Esophagus squamous epithelium (tissue), 5 donors: ENCODE measurements around the gene CGRRF1. TPM values are rescaled to one million over a fixed set of nuclear protein-coding genes. Genes with fewer than 3 reads are reported as not detected.

ENCODE experiments used
- DNase-seq: peaks from one replicate; lab custom pipeline; 2025; lab: John Stamatoyannopoulos, UW
- H3K27ac ChIP-seq, 4 donors: fragments of 200-600 bp; sonication (generic); one replicate each; pipeline ENCODE4 v1.5.1; 2016 to 2019; ENCODE audit warnings: mild to moderate bottlenecking in 1 of 4
- H3K27me3 ChIP-seq, 4 donors: fragments of 200-600 bp; sonication (generic); 1 replicate in 3 of 4; 2 replicates in 1 of 4; pipeline versions ENCODE4 v1.5.1 to v1.6.0; 2017 to 2021; ENCODE audit warnings: antibody characterized with exemption in 1 of 4
- H3K36me3 ChIP-seq, 3 donors: fragments of 200-600 bp; sonication (generic); one replicate each; pipeline ENCODE4 v1.5.1; 2016 to 2019
- H3K4me1 ChIP-seq, 3 donors: fragments of 200-600 bp; sonication (generic); one replicate each; pipeline ENCODE4 v1.5.1; 2017 to 2019
- H3K4me3 ChIP-seq, 4 donors: fragments of 200-600 bp; sonication (generic); 1 replicate in 3 of 4; 2 replicates in 1 of 4; pipeline ENCODE4 v1.5.1; 2016 to 2019; ENCODE audit warnings: mild to moderate bottlenecking in 2 of 4, moderate library complexity in 1 of 4
- H3K9me3 ChIP-seq, 3 donors: fragments of 200-600 bp; sonication (generic); one replicate each; pipeline ENCODE4 v1.5.1; 2016 to 2019
- POLR2A ChIP-seq, 4 donors: fragments of 450-650 bp; IDR thresholded peaks; one replicate each; pipeline ENCODE4 v1.6.1; 2017; ENCODE audit warnings: antibody characterized with exemption in 4 of 4, mild to moderate bottlenecking in 4 of 4, moderate library complexity in 3 of 4
- WGBS, 2 donors: methylation state at CpG; one replicate each; pipeline ENCODE4 v1.1.5; 2018; 5-methylcytosine and 5-hydroxymethylcytosine counted together
- intact Hi-C: fragments of 100-400 bp; cut with DNase I; formaldehyde crosslinking; loops from one replicate; pipeline ENCODE4 v1.15.0; 2022
- total RNA-seq, 4 donors: library from RNA; depleted of rRNA; stranded (reverse); fragments of >200 nt; gene quantifications; one replicate each; pipeline ENCODE4 v1.1.0, GENCODE V29; 2016
- TF ChIP-seq, protein P1 (sequence below), 6 experiments: fragments of 450-650 bp in 4 of 6; fragments of 200-600 bp in 2 of 6; sonication (generic) in 2 of 6; IDR thresholded peaks; one replicate each; pipeline ENCODE4 v1.5.1; 2016 to 2019; ENCODE audit warnings: antibody characterized with exemption in 6 of 6, mild to moderate bottlenecking in 4 of 6, moderate library complexity in 4 of 6
- donor health status: DM: yes; HTN: yes; CAD: no.

The CGRRF1 gene
- total RNA-seq, 4 donors from 2014 or later, result 2.5 to 13.9 (median 10.3) TPM

DNA sequence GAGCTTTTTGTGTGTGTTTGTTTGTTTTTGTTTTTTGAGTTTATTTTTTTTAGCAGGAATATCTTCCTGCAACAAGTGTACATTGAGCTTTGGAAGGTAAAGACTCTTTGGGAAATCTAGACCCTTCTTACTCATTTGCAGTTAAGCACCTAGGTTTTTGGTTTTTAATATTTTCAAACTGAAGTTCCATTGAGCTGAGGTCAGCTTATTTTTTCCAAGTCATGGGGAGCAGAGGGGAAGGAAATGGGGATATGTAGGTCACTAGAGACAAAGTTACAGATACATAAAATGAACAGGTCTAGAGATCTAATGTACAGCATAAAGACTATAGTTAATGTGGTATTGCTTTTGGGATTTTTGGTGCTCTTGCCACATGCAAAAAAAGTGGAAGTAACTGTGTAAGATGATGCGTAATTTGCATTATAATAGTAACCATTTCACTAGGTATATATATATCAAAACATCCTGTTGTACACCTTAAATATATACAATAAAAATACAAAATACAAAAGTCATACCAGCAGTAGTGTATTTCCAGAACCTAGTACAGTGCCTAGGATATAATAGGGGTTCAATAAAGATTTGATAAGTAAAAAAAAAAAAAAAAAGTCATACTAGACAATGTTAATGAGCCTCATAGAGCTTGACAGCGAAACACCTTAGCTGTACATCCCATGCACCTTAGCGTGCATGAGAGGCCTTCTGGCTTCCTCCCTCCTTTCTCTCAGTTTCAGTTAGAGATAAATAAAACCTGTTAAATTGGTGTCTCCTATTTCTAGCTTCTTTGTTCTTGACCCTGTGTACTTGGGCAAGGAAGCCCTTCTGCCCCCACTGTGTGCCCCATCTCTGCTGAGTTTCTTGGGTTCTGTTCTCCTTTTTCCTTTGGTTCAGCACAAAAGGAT lies 22.7 kb downstream of the CGRRF1 start:
- Histone ChIP-seq H3K4me3 (no peak overlapping the region), H3K4me1 (no peaks in the 10 kb centered on the region), H3K36me3 (peaks cover 0 to 25% (median 0%) of the 10 kb centered on the region in 3 donors), H3K27me3 (no peaks in the 10 kb centered on the region), H3K27ac (no peak overlapping the region), H3K9me3 (no peaks in the 10 kb centered on the region)
- no peak for TF ChIP-seq POLR2A (IDR thresholded peaks at IDR 0.05)
- TF ChIP-seq, protein P1, sequence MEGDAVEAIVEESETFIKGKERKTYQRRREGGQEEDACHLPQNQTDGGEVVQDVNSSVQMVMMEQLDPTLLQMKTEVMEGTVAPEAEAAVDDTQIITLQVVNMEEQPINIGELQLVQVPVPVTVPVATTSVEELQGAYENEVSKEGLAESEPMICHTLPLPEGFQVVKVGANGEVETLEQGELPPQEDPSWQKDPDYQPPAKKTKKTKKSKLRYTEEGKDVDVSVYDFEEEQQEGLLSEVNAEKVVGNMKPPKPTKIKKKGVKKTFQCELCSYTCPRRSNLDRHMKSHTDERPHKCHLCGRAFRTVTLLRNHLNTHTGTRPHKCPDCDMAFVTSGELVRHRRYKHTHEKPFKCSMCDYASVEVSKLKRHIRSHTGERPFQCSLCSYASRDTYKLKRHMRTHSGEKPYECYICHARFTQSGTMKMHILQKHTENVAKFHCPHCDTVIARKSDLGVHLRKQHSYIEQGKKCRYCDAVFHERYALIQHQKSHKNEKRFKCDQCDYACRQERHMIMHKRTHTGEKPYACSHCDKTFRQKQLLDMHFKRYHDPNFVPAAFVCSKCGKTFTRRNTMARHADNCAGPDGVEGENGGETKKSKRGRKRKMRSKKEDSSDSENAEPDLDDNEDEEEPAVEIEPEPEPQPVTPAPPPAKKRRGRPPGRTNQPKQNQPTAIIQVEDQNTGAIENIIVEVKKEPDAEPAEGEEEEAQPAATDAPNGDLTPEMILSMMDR (IDR thresholded peaks at IDR 0.05), result no peak
- intact Hi-C loops, result no loop called here
- 93% methylated on average over 3 of the region's 3 CpGs for WGBS, 2 donors
- no peak for DNase-seq

DNA sequence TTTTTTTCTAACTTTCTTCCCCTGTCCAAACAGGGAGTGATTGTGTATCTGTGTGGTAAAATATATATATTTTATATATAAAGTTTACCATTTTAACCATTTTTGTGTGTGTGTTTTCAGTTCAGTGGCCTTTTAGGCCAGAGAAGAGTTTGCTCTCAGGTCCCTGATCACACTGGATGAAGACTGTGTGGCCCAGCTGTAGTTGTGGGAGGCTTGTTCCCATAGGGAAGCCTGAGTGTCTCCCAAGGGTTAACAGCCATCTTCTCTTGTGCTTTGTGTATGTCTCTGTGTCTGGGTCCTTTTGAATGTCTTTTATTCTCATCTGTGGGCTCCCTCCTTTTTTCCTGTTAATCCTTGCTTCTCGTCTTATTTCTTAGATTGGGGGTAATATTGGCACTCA lies 23.4 kb downstream of the CGRRF1 start:
- Histone ChIP-seq H3K27me3 (no peaks in the 10 kb centered on the region), H3K36me3 (peaks cover 0 to 32% (median 0%) of the 10 kb centered on the region in 3 donors), H3K4me3 (no peak overlapping the region), H3K27ac (no peak overlapping the region), H3K9me3 (no peaks in the 10 kb centered on the region), H3K4me1 (no peaks in the 10 kb centered on the region)
- DNase-seq, result no peak
- TF ChIP-seq, protein P1 (IDR thresholded peaks at IDR 0.05), result no peak
- TF ChIP-seq POLR2A (IDR thresholded peaks at IDR 0.05), result no peak
- intact Hi-C loops, result no loop called here
- WGBS, 2 donors, result 76 to 100% methylated on average over 1 of the region's 1 CpG

DNA sequence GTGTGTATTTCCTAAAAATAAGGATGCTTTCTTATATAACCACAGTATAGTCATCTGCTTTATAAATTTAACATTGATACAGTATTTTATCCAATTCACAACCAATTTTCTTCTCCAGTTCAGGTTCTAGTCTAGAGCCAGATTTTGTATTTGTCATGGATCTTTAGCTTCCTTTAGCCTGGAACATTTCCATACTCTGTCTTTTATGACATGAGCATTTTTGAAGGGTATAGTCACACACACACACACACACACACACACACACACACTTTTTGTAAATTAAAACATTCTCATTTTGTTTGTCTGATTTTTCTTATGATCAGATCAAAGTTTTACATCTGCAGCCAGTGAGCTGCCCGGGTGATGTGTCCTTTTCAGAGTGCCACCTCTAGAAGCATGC lies 25.4 kb downstream of the CGRRF1 start:
- no peak for DNase-seq
- Histone ChIP-seq H3K36me3 (peaks cover 0 to 46% (median 0%) of the 10 kb centered on the region in 3 donors), H3K4me1 (no peaks in the 10 kb centered on the region), H3K9me3 (no peaks in the 10 kb centered on the region), H3K4me3 (no peak overlapping the region), H3K27me3 (no peaks in the 10 kb centered on the region), H3K27ac (no peak overlapping the region)
- intact Hi-C loops, result no loop called here
- TF ChIP-seq, protein P1 (IDR thresholded peaks at IDR 0.05), result no peak
- TF ChIP-seq POLR2A (IDR thresholded peaks at IDR 0.05), result no peak
- 100% methylated on average over 1 of the region's 1 CpG for WGBS, 2 donors

DNA sequence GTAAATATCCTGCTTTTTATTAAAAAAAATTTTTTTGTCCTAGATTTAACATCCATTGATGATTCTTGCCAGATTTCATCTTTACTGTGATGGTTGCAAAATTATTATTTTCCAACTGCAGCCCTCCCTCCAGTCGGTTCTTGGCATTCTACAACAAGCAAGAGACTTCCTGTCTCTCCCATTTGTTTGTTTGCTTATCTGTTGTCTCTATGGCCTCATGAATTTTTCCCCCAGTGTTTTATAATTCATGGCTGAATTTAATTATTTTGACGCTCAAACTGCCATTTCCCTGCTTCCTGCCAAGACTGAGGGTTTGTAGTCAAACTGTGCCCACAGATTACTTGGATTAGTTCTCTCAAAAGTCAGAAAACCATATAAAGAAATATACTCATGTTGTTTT lies 25.9 kb downstream of the CGRRF1 start:
- Histone ChIP-seq H3K9me3 (no peaks in the 10 kb centered on the region), H3K27ac (no peak overlapping the region), H3K27me3 (no peaks in the 10 kb centered on the region), H3K4me1 (no peaks in the 10 kb centered on the region), H3K36me3 (peaks cover 0 to 41% (median 0%) of the 10 kb centered on the region in 3 donors), H3K4me3 (no peak overlapping the region)
- WGBS, 2 donors, result 60 to 68% methylated on average over 2 of the region's 2 CpGs
- DNase-seq, result no peak
- TF ChIP-seq, protein P1 (IDR thresholded peaks at IDR 0.05), result no peak
- no peak for TF ChIP-seq POLR2A (IDR thresholded peaks at IDR 0.05)
- intact Hi-C loops, result no loop called here

DNA sequence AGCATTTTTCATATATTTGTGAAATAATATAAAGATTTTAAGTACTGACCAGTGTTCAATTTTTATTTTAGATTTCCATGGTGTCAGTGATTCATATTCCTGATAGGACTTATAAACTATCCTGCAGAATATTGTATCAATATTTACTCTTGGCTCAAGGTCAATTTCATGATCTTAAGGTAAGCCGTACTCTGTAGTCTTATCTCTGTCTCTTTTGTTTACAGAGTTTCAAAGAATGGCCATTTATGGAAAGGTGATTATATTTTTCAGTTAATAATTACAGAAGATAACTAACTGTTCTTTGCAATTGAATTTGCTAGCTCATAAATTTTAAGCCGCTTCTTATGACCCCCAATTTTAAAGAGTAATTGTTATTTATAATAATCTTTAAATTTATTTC lies 27.9 kb downstream of the CGRRF1 start:
- intact Hi-C loops, result no loop called here
- TF ChIP-seq POLR2A (IDR thresholded peaks at IDR 0.05), result no peak
- TF ChIP-seq, protein P1 (IDR thresholded peaks at IDR 0.05), result no peak
- no peak for DNase-seq
- 84 to 88% methylated on average over 2 of the region's 2 CpGs for WGBS, 2 donors
- peaks cover 0 to 38% (median 0%) of the 10 kb centered on the region in 3 donors for H3K36me3 ChIP-seq
- no peaks in the 10 kb centered on the region for H3K4me1 ChIP-seq
- no peak overlapping the region for H3K4me3 ChIP-seq
- H3K27ac ChIP-seq, result no peak overlapping the region
- no peaks in the 10 kb centered on the region for H3K9me3 ChIP-seq
- no peaks in the 10 kb centered on the region for H3K27me3 ChIP-seq
